Stomach (tissue), 4 donors: ENCODE data around the gene UBXN1.
"Not testable (repeated sequence)": the region's sequence is repeated elsewhere in the genome, so short reads cannot be mapped to it uniquely, and the experiment has no call there.

Experiments used
- CTCF ChIP-seq, 7 experiments: fragments of 450-650 bp in 4 of 7; fragments of 200-600 bp in 3 of 7; sonication (generic) in 3 of 7; IDR thresholded peaks; one replicate each; pipeline ENCODE4 v1.5.1; 2016 to 2019; ENCODE audit warnings: antibody characterized with exemption in 7 of 7, control low read depth in 2 of 7, mild to moderate bottlenecking in 1 of 7
- EP300 ChIP-seq: sonication (generic); formaldehyde crosslinking; IDR thresholded peaks from one replicate; pipeline ENCODE4 v1.6.1; 2017; ENCODE audit warnings: antibody characterized with exemption
- POLR2A ChIP-seq, 4 donors: fragments of 450-650 bp; IDR thresholded peaks; one replicate each; pipeline ENCODE4 v1.6.1; 2016; ENCODE audit warnings: antibody characterized with exemption in 4 of 4, control low read depth in 2 of 4, mild to moderate bottlenecking in 1 of 4, moderate library complexity in 1 of 4
- POLR2AphosphoS5 ChIP-seq, 3 donors: sonication (generic); formaldehyde crosslinking; IDR thresholded peaks; one replicate each; pipeline ENCODE4 v1.6.1; 2016; ENCODE audit warnings: antibody characterized with exemption in 3 of 3

- TF ChIP-seq CTCF (IDR thresholded peaks at IDR 0.05); EP300; POLR2A (IDR thresholded peaks at IDR 0.05); POLR2AphosphoS5 (IDR thresholded peaks at IDR 0.05): not testable (repeated sequence)
Measured at GRCh38 chr11:62693624-62694023, 14.8 kb upstream of the UBXN1 start.
